ENCODE measurements around the gene MAN1A1. TPM values are rescaled to one million over a fixed set of nuclear protein-coding genes. Genes with fewer than 3 reads are reported as not detected.

Gene MAN1A1
- total and polyA plus RNA-seq, 2 donors, result 14.7 to 23.6 TPM

- 99% methylated on average over 1 of the region's 1 CpG for WGBS
- Histone ChIP-seq H3K27ac (ENCODE audit: low read depth in 1 of 2, low read length in 1 of 2) (no peak overlapping the region), H3K9me3 (ENCODE audit: control insufficient read depth in 2 of 2, insufficient read depth in 1 of 2, low read length in 1 of 2) (peaks cover 1 to 10% of the 10 kb centered on the region in 2 donors), H3K36me3 (ENCODE audit: control insufficient read depth in 2 of 2, insufficient read depth in 2 of 2, low read length in 1 of 2) (peaks cover 0 to 3% of the 10 kb centered on the region in 2 donors), H3K27me3 (ENCODE audit: control insufficient read depth in 2 of 2, insufficient read depth in 1 of 2, low read length in 1 of 2) (no peaks in the 10 kb centered on the region), H3K4me1 (ENCODE audit: control insufficient read depth in 2 of 2, insufficient read depth in 2 of 2, low read length in 2 of 2) (peaks cover 0 to 2% of the 10 kb centered on the region in 2 donors), H3K4me3 (ENCODE audit: low read length in 2 of 2) (no peak overlapping the region)
- DNase-seq (ENCODE audit: low read depth in 6 of 9, low spot score in 9 of 9), result peak in 2 of 9 donors; percentile 4 to 20
Observed at GRCh38 chr6:119267126-119267905, 82.2 kb downstream of the MAN1A1 start.

GRCh38 chr6:119264854-119265397 is 84.6 kb downstream of the MAN1A1 start:
- no peak overlapping the region for H3K27ac ChIP-seq (ENCODE audit: low read depth in 1 of 2, low read length in 1 of 2)
- no peak for DNase-seq (ENCODE audit: low read depth in 6 of 9, low spot score in 9 of 9)
- H3K4me1 ChIP-seq (ENCODE audit: control insufficient read depth in 2 of 2, insufficient read depth in 2 of 2, low read length in 2 of 2), result peaks cover 0 to 2% of the 10 kb centered on the region in 2 donors
- H3K27me3 ChIP-seq (ENCODE audit: control insufficient read depth in 2 of 2, insufficient read depth in 1 of 2, low read length in 1 of 2), result no peaks in the 10 kb centered on the region
- no peak overlapping the region for H3K4me3 ChIP-seq (ENCODE audit: low read length in 2 of 2)
- H3K36me3 ChIP-seq (ENCODE audit: control insufficient read depth in 2 of 2, insufficient read depth in 2 of 2, low read length in 1 of 2), result no peaks in the 10 kb centered on the region
- peaks cover 1 to 8% of the 10 kb centered on the region in 2 donors for H3K9me3 ChIP-seq (ENCODE audit: control insufficient read depth in 2 of 2, insufficient read depth in 1 of 2, low read length in 1 of 2)

GRCh38 chr6:119262612-119263011 is 86.9 kb downstream of the MAN1A1 start:
- 20% methylated on average over 2 of the region's 2 CpGs for WGBS

DNA sequence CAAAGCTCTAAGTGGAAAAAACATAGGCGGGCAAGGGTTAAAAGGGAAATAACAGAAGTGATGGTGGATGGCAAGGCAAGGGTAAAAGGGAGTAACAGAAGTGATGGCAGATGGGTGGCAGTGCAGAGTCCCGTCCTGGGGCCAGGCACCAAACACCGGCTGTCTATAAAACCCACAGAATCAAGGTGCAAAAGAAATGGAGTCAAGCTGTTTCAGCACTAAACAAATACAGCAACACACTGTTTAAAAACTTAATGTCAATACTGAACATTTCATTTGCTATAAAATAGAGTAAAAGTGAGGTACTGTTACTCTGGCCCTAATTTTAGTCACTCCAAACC is 87.6 kb downstream of the MAN1A1 start:
- 97% methylated on average over 3 of the region's 3 CpGs for WGBS
- H3K27me3 ChIP-seq (ENCODE audit: control insufficient read depth in 2 of 2, insufficient read depth in 1 of 2, low read length in 1 of 2), result no peaks in the 10 kb centered on the region
- no peak overlapping the region for H3K27ac ChIP-seq (ENCODE audit: low read depth in 1 of 2, low read length in 1 of 2)
- no peaks in the 10 kb centered on the region for H3K36me3 ChIP-seq (ENCODE audit: control insufficient read depth in 2 of 2, insufficient read depth in 2 of 2, low read length in 1 of 2)
- no peak for DNase-seq (ENCODE audit: low read depth in 6 of 9, low spot score in 9 of 9)
- no peaks in the 10 kb centered on the region for H3K4me1 ChIP-seq (ENCODE audit: control insufficient read depth in 2 of 2, insufficient read depth in 2 of 2, low read length in 2 of 2)
- H3K9me3 ChIP-seq (ENCODE audit: control insufficient read depth in 2 of 2, insufficient read depth in 1 of 2, low read length in 1 of 2), result no peaks in the 10 kb centered on the region
- H3K4me3 ChIP-seq (ENCODE audit: low read length in 2 of 2), result no peak overlapping the region

More at GRCh38 chr6:119262612-119263011, 86.9 kb downstream of the MAN1A1 start:
- Histone ChIP-seq H3K4me3 (ENCODE audit: low read length in 2 of 2) (no peak overlapping the region), H3K9me3 (ENCODE audit: control insufficient read depth in 2 of 2, insufficient read depth in 1 of 2, low read length in 1 of 2) (no peaks in the 10 kb centered on the region), H3K36me3 (ENCODE audit: control insufficient read depth in 2 of 2, insufficient read depth in 2 of 2, low read length in 1 of 2) (no peaks in the 10 kb centered on the region), H3K27ac (ENCODE audit: low read depth in 1 of 2, low read length in 1 of 2) (no peak overlapping the region), H3K4me1 (ENCODE audit: control insufficient read depth in 2 of 2, insufficient read depth in 2 of 2, low read length in 2 of 2) (no peaks in the 10 kb centered on the region), H3K27me3 (ENCODE audit: control insufficient read depth in 2 of 2, insufficient read depth in 1 of 2, low read length in 1 of 2) (no peaks in the 10 kb centered on the region)
- DNase-seq (ENCODE audit: low read depth in 6 of 9, low spot score in 9 of 9), result no peak

- Histone ChIP-seq H3K27me3 (ENCODE audit: control insufficient read depth in 2 of 2, insufficient read depth in 1 of 2, low read length in 1 of 2) (no peaks in the 10 kb centered on the region), H3K4me3 (ENCODE audit: low read length in 2 of 2) (no peak overlapping the region), H3K9me3 (ENCODE audit: control insufficient read depth in 2 of 2, insufficient read depth in 1 of 2, low read length in 1 of 2) (no peaks in the 10 kb centered on the region), H3K27ac (ENCODE audit: low read depth in 1 of 2, low read length in 1 of 2) (no peak overlapping the region), H3K4me1 (ENCODE audit: control insufficient read depth in 2 of 2, insufficient read depth in 2 of 2, low read length in 2 of 2) (no peaks in the 10 kb centered on the region), H3K36me3 (ENCODE audit: control insufficient read depth in 2 of 2, insufficient read depth in 2 of 2, low read length in 1 of 2) (no peaks in the 10 kb centered on the region)
- WGBS, result 70% methylated on average over 1 of the region's 1 CpG
- no peak for DNase-seq (ENCODE audit: low read depth in 6 of 9, low spot score in 9 of 9)
Observed at GRCh38 chr6:119259027-119259426, 90.5 kb downstream of the MAN1A1 start.

- no peak for DNase-seq (ENCODE audit: low read depth in 6 of 9, low spot score in 9 of 9)
- Histone ChIP-seq H3K9me3 (ENCODE audit: control insufficient read depth in 2 of 2, insufficient read depth in 1 of 2, low read length in 1 of 2) (no peaks in the 10 kb centered on the region), H3K4me3 (ENCODE audit: low read length in 2 of 2) (no peak overlapping the region), H3K36me3 (ENCODE audit: control insufficient read depth in 2 of 2, insufficient read depth in 2 of 2, low read length in 1 of 2) (no peaks in the 10 kb centered on the region), H3K27me3 (ENCODE audit: control insufficient read depth in 2 of 2, insufficient read depth in 1 of 2, low read length in 1 of 2) (no peaks in the 10 kb centered on the region), H3K4me1 (ENCODE audit: control insufficient read depth in 2 of 2, insufficient read depth in 2 of 2, low read length in 2 of 2) (no peaks in the 10 kb centered on the region), H3K27ac (ENCODE audit: low read depth in 1 of 2, low read length in 1 of 2) (no peak overlapping the region)
- 99% methylated on average over 1 of the region's 1 CpG for WGBS
Observed at GRCh38 chr6:119257726-119258125, 91.8 kb downstream of the MAN1A1 start.

DNA sequence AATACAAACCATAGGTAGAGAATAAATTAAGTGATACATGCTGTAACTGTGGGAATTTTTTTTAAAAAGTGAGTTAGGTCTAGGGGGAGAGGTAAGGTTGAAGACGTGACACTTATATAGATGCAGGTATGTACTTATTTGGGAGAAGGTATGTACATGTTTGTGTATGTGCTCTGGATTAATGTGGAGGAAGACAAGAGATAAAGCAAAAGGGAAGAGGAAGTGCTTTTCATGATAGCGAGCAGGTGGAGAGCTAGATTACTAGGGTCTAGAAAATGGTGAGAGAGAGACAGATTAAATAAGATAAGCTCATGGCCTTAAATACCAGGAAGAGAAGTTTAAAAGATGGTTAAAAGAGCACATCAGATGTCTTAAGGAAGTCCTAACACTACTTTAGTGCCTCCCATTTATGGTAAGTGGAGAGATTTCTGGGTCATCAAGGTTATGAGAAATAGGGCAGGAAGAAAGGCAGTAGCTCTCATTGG is 92.5 kb downstream of the MAN1A1 start:
- 78% methylated on average over 2 of the region's 2 CpGs for WGBS
- Histone ChIP-seq H3K4me1 (ENCODE audit: control insufficient read depth in 2 of 2, insufficient read depth in 2 of 2, low read length in 2 of 2) (no peaks in the 10 kb centered on the region), H3K4me3 (ENCODE audit: low read length in 2 of 2) (no peak overlapping the region), H3K27ac (ENCODE audit: low read depth in 1 of 2, low read length in 1 of 2) (no peak overlapping the region), H3K36me3 (ENCODE audit: control insufficient read depth in 2 of 2, insufficient read depth in 2 of 2, low read length in 1 of 2) (no peaks in the 10 kb centered on the region), H3K27me3 (ENCODE audit: control insufficient read depth in 2 of 2, insufficient read depth in 1 of 2, low read length in 1 of 2) (no peaks in the 10 kb centered on the region), H3K9me3 (ENCODE audit: control insufficient read depth in 2 of 2, insufficient read depth in 1 of 2, low read length in 1 of 2) (no peaks in the 10 kb centered on the region)
- DNase-seq (ENCODE audit: low read depth in 6 of 9, low spot score in 9 of 9), result peak in 3 of 9 donors; percentile 4 to 24 (median 23)

GRCh38 chr6:119256392-119256791 is 93.2 kb downstream of the MAN1A1 start:
- Histone ChIP-seq H3K4me3 (ENCODE audit: low read length in 2 of 2) (no peak overlapping the region), H3K9me3 (ENCODE audit: control insufficient read depth in 2 of 2, insufficient read depth in 1 of 2, low read length in 1 of 2) (no peaks in the 10 kb centered on the region), H3K4me1 (ENCODE audit: control insufficient read depth in 2 of 2, insufficient read depth in 2 of 2, low read length in 2 of 2) (no peaks in the 10 kb centered on the region), H3K27ac (ENCODE audit: low read depth in 1 of 2, low read length in 1 of 2) (no peak overlapping the region), H3K27me3 (ENCODE audit: control insufficient read depth in 2 of 2, insufficient read depth in 1 of 2, low read length in 1 of 2) (no peaks in the 10 kb centered on the region), H3K36me3 (ENCODE audit: control insufficient read depth in 2 of 2, insufficient read depth in 2 of 2, low read length in 1 of 2) (no peaks in the 10 kb centered on the region)
- DNase-seq (ENCODE audit: low read depth in 6 of 9, low spot score in 9 of 9), result no peak
- 95% methylated on average over 5 of the region's 5 CpGs for WGBS

GRCh38 chr6:119255492-119255891 is 94.1 kb downstream of the MAN1A1 start:
- Histone ChIP-seq H3K27ac (ENCODE audit: low read depth in 1 of 2, low read length in 1 of 2) (no peak overlapping the region), H3K4me3 (ENCODE audit: low read length in 2 of 2) (no peak overlapping the region), H3K27me3 (ENCODE audit: control insufficient read depth in 2 of 2, insufficient read depth in 1 of 2, low read length in 1 of 2) (no peaks in the 10 kb centered on the region), H3K4me1 (ENCODE audit: control insufficient read depth in 2 of 2, insufficient read depth in 2 of 2, low read length in 2 of 2) (no peaks in the 10 kb centered on the region), H3K9me3 (ENCODE audit: control insufficient read depth in 2 of 2, insufficient read depth in 1 of 2, low read length in 1 of 2) (no peaks in the 10 kb centered on the region), H3K36me3 (ENCODE audit: control insufficient read depth in 2 of 2, insufficient read depth in 2 of 2, low read length in 1 of 2) (no peaks in the 10 kb centered on the region)
- peak in 3 of 9 donors; percentile 4 to 15 (median 4) for DNase-seq (ENCODE audit: low read depth in 6 of 9, low spot score in 9 of 9)
- 31% methylated on average over 3 of the region's 3 CpGs for WGBS

All from thymus (tissue), 11 donors.